ENCODE data around the gene URM1.

- TF ChIP-seq MAFK (IDR thresholded peaks at IDR 0.05; ENCODE audit: partially characterized antibody), result no peak
- TF ChIP-seq, protein P1, sequence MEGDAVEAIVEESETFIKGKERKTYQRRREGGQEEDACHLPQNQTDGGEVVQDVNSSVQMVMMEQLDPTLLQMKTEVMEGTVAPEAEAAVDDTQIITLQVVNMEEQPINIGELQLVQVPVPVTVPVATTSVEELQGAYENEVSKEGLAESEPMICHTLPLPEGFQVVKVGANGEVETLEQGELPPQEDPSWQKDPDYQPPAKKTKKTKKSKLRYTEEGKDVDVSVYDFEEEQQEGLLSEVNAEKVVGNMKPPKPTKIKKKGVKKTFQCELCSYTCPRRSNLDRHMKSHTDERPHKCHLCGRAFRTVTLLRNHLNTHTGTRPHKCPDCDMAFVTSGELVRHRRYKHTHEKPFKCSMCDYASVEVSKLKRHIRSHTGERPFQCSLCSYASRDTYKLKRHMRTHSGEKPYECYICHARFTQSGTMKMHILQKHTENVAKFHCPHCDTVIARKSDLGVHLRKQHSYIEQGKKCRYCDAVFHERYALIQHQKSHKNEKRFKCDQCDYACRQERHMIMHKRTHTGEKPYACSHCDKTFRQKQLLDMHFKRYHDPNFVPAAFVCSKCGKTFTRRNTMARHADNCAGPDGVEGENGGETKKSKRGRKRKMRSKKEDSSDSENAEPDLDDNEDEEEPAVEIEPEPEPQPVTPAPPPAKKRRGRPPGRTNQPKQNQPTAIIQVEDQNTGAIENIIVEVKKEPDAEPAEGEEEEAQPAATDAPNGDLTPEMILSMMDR (IDR thresholded peaks at IDR 0.05), result no peak
- no peak for TF ChIP-seq CHD4 (IDR thresholded peaks at IDR 0.05; ENCODE audit: borderline replicate concordance)
- no peak for TF ChIP-seq JUNB (IDR thresholded peaks at IDR 0.05)
- no peak for TF ChIP-seq RCOR1 (IDR thresholded peaks at IDR 0.05; ENCODE audit: low read depth, low read length)
- TF ChIP-seq, protein P2, sequence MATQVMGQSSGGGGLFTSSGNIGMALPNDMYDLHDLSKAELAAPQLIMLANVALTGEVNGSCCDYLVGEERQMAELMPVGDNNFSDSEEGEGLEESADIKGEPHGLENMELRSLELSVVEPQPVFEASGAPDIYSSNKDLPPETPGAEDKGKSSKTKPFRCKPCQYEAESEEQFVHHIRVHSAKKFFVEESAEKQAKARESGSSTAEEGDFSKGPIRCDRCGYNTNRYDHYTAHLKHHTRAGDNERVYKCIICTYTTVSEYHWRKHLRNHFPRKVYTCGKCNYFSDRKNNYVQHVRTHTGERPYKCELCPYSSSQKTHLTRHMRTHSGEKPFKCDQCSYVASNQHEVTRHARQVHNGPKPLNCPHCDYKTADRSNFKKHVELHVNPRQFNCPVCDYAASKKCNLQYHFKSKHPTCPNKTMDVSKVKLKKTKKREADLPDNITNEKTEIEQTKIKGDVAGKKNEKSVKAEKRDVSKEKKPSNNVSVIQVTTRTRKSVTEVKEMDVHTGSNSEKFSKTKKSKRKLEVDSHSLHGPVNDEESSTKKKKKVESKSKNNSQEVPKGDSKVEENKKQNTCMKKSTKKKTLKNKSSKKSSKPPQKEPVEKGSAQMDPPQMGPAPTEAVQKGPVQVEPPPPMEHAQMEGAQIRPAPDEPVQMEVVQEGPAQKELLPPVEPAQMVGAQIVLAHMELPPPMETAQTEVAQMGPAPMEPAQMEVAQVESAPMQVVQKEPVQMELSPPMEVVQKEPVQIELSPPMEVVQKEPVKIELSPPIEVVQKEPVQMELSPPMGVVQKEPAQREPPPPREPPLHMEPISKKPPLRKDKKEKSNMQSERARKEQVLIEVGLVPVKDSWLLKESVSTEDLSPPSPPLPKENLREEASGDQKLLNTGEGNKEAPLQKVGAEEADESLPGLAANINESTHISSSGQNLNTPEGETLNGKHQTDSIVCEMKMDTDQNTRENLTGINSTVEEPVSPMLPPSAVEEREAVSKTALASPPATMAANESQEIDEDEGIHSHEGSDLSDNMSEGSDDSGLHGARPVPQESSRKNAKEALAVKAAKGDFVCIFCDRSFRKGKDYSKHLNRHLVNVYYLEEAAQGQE (IDR thresholded peaks at IDR 0.05), result no peak
Observed at GRCh38 chr9:128333451-128333869, 37.7 kb upstream of the URM1 start.

All from A549 (cell line).